Mesothelial cell of epicardium (in vitro differentiated cells): ENCODE data around the gene NEK1. TPM values are rescaled to one million over a fixed set of nuclear protein-coding genes. Genes with fewer than 3 reads are reported as not detected.

ENCODE experiments used
- DNase-seq, 2 experiments: peaks; one replicate each; pipeline ENCODE4 v3.0.0; 2021; ENCODE audit warnings: low spot score in 2 of 2; ENCODE audit not compliant: unreplicated experiment in 2 of 2
- H3K27ac Mint-ChIP-seq: 2 replicates; pipeline ENCODE4 v1.8.0; 2021; ENCODE audit warnings: mixed read lengths
- H3K27me3 Mint-ChIP-seq: 2 replicates; pipeline ENCODE4 v1.8.0; 2021; ENCODE audit warnings: low read depth, mixed read lengths
- H3K36me3 Mint-ChIP-seq: 2 replicates; pipeline ENCODE4 v1.8.0; 2021; ENCODE audit warnings: mixed read lengths
- H3K4me1 Mint-ChIP-seq: 2 replicates; pipeline ENCODE4 v1.8.0; 2021; ENCODE audit warnings: mixed read lengths
- H3K4me3 Mint-ChIP-seq: 2 replicates; pipeline ENCODE4 v1.8.0; 2021; ENCODE audit warnings: mild to moderate bottlenecking, moderate library complexity, mixed read lengths
- H3K9me3 Mint-ChIP-seq: 2 replicates; pipeline ENCODE4 v1.8.0; 2021; ENCODE audit warnings: mixed read lengths
- CTCF ChIP-seq: fragments of 200-600 bp; sonication (generic); IDR thresholded peaks from one replicate; pipeline ENCODE4 v1.5.0; 2021; ENCODE audit warnings: antibody characterized with exemption; ENCODE audit not compliant: unreplicated experiment
- total RNA-seq: library from RNA; stranded (reverse); gene quantifications from 3 replicates; pipeline ENCODE4 v1.2.1, GENCODE V29; 2021

NEK1 gene
- total RNA-seq, 1 donor from 2014 or later, result 21.3 TPM

- peak overlapping the region; percentile 100 for H3K27ac Mint-ChIP-seq
- peak; percentile 29 for TF ChIP-seq CTCF
- peak in 1 of 2 experiments; percentile 48 for DNase-seq
- peaks cover 31% of the 10 kb centered on the region for H3K4me1 Mint-ChIP-seq
- no peaks in the 10 kb centered on the region for H3K9me3 Mint-ChIP-seq
- no peaks in the 10 kb centered on the region for H3K36me3 Mint-ChIP-seq
- H3K4me3 Mint-ChIP-seq, result peak overlapping the region; percentile 99
- no peaks in the 10 kb centered on the region for H3K27me3 Mint-ChIP-seq
Measured at GRCh38 chr4:169619518-169619957, 7.2 kb upstream of the NEK1 start.

DNA sequence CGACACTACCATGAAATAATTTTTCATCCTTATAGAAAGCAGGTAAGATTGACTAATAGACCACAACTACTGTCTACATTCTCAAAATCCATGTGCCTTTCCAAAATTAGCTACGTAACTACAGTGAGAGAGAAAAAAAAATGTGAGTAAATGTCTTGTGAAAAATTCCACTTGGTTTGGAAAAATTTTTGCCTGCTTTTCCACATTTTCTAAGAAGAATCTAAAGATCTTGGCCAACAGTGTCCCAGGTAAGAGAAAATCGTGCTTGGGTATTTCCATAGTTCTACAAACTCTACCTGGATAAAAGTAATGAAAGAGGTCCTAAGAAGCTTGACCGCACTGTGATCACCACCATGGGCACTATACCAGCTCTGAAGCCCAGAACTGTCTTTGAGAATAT lies 6.6 kb upstream of the NEK1 start:
- TF ChIP-seq CTCF, result no peak
- H3K9me3 Mint-ChIP-seq, result no peaks in the 10 kb centered on the region

DNA sequence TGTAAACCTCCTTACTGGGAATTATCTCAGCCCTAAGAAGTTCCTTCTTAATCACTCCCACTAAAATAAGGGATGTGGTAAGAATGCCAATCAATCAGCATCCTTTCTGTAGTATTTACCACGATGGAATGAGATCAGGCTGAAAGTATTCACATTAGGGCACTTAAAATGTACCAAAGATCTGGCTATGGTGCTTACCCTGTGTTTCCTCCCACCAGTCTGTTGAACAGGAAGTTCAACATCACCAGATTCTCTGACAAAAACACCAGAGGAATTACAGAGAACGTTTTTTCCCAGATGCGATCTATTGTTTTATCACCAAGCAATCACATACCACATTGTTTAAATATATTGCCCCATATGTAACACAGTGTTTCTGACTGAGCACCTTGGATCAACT lies 5.9 kb upstream of the NEK1 start:
- H3K4me3 Mint-ChIP-seq, result no peak overlapping the region

More for the DNA sequence above, 6.6 kb upstream of the NEK1 start:
- peak overlapping the region; percentile 100 for H3K27ac Mint-ChIP-seq
- DNase-seq, result no peak
- H3K36me3 Mint-ChIP-seq, result no peaks in the 10 kb centered on the region
- H3K27me3 Mint-ChIP-seq, result no peaks in the 10 kb centered on the region
- peak overlapping the region; percentile 99 for H3K4me3 Mint-ChIP-seq
- peaks cover 31% of the 10 kb centered on the region for H3K4me1 Mint-ChIP-seq

GRCh38 chr4:169617306-169617705 lies 4.9 kb upstream of the NEK1 start:
- Mint-ChIP-seq H3K36me3 (no peaks in the 10 kb centered on the region), H3K4me3 (no peak overlapping the region), H3K4me1 (peaks cover 27% of the 10 kb centered on the region), H3K27ac (no peak overlapping the region), H3K9me3 (no peaks in the 10 kb centered on the region), H3K27me3 (no peaks in the 10 kb centered on the region)
- no peak for DNase-seq
- TF ChIP-seq CTCF, result no peak

More for the DNA sequence above, 5.9 kb upstream of the NEK1 start:
- DNase-seq, result no peak
- H3K4me1 Mint-ChIP-seq, result peaks cover 30% of the 10 kb centered on the region
- no peak for TF ChIP-seq CTCF
- peak overlapping the region; percentile 100 for H3K27ac Mint-ChIP-seq
- H3K27me3 Mint-ChIP-seq, result no peaks in the 10 kb centered on the region
- H3K36me3 Mint-ChIP-seq, result no peaks in the 10 kb centered on the region
- no peaks in the 10 kb centered on the region for H3K9me3 Mint-ChIP-seq

DNA sequence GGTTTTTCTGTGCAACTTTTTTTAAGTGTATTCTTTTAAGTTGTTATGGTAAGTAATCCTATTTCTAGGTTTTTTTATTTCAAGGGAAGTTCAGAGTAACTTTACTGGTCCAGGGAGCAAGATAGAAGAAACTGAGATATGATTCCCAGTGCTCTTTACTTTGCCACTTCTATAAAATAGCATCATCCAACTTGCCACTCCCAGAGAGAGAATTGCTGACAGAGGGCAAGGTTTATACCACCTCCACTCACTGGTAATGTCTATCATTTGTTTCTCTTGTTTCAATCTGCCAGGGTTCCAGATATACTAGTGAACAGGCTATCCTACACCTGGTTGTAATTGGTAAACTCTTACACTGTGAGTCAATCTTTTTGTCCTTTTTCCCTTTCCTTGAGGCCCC lies 4.5 kb upstream of the NEK1 start:
- Mint-ChIP-seq H3K4me1 (peaks cover 26% of the 10 kb centered on the region), H3K27me3 (no peaks in the 10 kb centered on the region), H3K9me3 (no peaks in the 10 kb centered on the region), H3K4me3 (no peak overlapping the region), H3K27ac (no peak overlapping the region), H3K36me3 (no peaks in the 10 kb centered on the region)
- DNase-seq, result no peak
- TF ChIP-seq CTCF, result no peak
